ENCODE results near the gene PTPRS. TPM values are rescaled to one million over a fixed set of nuclear protein-coding genes. Genes with fewer than 3 reads are reported as not detected.

Gene PTPRS
- total RNA-seq, 1 donor = 193 TPM

GRCh38 chr19:5313307-5313706, 27.3 kb downstream of the PTPRS start:
- no peak overlapping the region for H3K4me3 ChIP-seq (ENCODE audit: low read depth, low read length)
- no peak for DNase-seq (ENCODE audit: low read depth)
- TF ChIP-seq CTCF (IDR thresholded peaks at IDR 0.05; ENCODE audit: insufficient read depth, low read length) = no peak

- DNase-seq (ENCODE audit: low read depth) = no peak
- no peak for TF ChIP-seq CTCF (IDR thresholded peaks at IDR 0.05; ENCODE audit: insufficient read depth, low read length)
- no peak overlapping the region for H3K4me3 ChIP-seq (ENCODE audit: low read depth, low read length)
Observed at GRCh38 chr19:5312058-5312457, 28.6 kb downstream of the PTPRS start.

GRCh38 chr19:5309438-5310204, 31.0 kb downstream of the PTPRS start:
- H3K4me3 ChIP-seq (ENCODE audit: low read depth, low read length) = no peak overlapping the region
- peak; percentile 21 for DNase-seq (ENCODE audit: low read depth)
- peak; percentile 31 for TF ChIP-seq CTCF (IDR thresholded peaks at IDR 0.05; ENCODE audit: insufficient read depth, low read length)

- TF ChIP-seq CTCF (IDR thresholded peaks at IDR 0.05; ENCODE audit: insufficient read depth, low read length) = no peak
- peak overlapping the region; percentile 50 for H3K4me3 ChIP-seq (ENCODE audit: low read depth, low read length)
- peak; percentile 90 for DNase-seq (ENCODE audit: low read depth)
Observed at GRCh38 chr19:5308451-5309437, 31.9 kb downstream of the PTPRS start.

GRCh38 chr19:5307655-5308054, 33.0 kb downstream of the PTPRS start:
- no peak for DNase-seq (ENCODE audit: low read depth)
- no peak for TF ChIP-seq CTCF (IDR thresholded peaks at IDR 0.05; ENCODE audit: insufficient read depth, low read length)
- H3K4me3 ChIP-seq (ENCODE audit: low read depth, low read length) = no peak overlapping the region

GRCh38 chr19:5305163-5305562, 35.4 kb downstream of the PTPRS start:
- TF ChIP-seq CTCF (IDR thresholded peaks at IDR 0.05; ENCODE audit: insufficient read depth, low read length) = no peak
- H3K4me3 ChIP-seq (ENCODE audit: low read depth, low read length) = no peak overlapping the region
- no peak for DNase-seq (ENCODE audit: low read depth)

Measured in fibroblast of the aortic adventitia (primary cell).